NCI-H524 treated with DMSO at 0.1 percent for 48 hours (cell line): Measurements from ENCODE around the gene SELENON.

Experiments
- DNase-seq: peaks from one replicate; lab custom pipeline; 2025; lab: John Stamatoyannopoulos, UW

SELENON gene

GRCh38 chr1:25794325-25794724, 5.7 kb upstream of the SELENON start:
- DNase-seq = no peak

GRCh38 chr1:25795211-25795610, 4.8 kb upstream of the SELENON start:
- no peak for DNase-seq

GRCh38 chr1:25795946-25796810, 3.8 kb upstream of the SELENON start:
- no peak for DNase-seq

GRCh38 chr1:25796811-25797458, 3.1 kb upstream of the SELENON start:
- peak; percentile 15 for DNase-seq

GRCh38 chr1:25797939-25798338, 2.1 kb upstream of the SELENON start:
- DNase-seq = no peak

GRCh38 chr1:25798666-25799351, 1.2 kb upstream of the SELENON start:
- no peak for DNase-seq

GRCh38 chr1:25799352-25799934, 550 bp upstream of the SELENON start:
- no peak for DNase-seq

GRCh38 chr1:25800703-25801377, 847 bp downstream of the SELENON start:
- no peak for DNase-seq

GRCh38 chr1:25802915-25803314, 2.9 kb downstream of the SELENON start:
- DNase-seq = no peak

- no peak for DNase-seq
Measured at GRCh38 chr1:25803368-25803767, 3.4 kb downstream of the SELENON start.

- DNase-seq = no peak
Measured at GRCh38 chr1:25804244-25804963, 4.4 kb downstream of the SELENON start.

GRCh38 chr1:25804964-25805862, 5.2 kb downstream of the SELENON start:
- no peak for DNase-seq

- no peak for DNase-seq
Measured at GRCh38 chr1:25805863-25806225, 5.9 kb downstream of the SELENON start.

- DNase-seq = no peak
Measured at GRCh38 chr1:25806418-25806817, 6.4 kb downstream of the SELENON start.

GRCh38 chr1:25807480-25808390, 7.7 kb downstream of the SELENON start:
- no peak for DNase-seq

- DNase-seq = no peak
Measured at GRCh38 chr1:25808481-25809244, 8.7 kb downstream of the SELENON start.

GRCh38 chr1:25809283-25809926, 9.4 kb downstream of the SELENON start:
- DNase-seq = no peak

GRCh38 chr1:25809929-25810328, 9.9 kb downstream of the SELENON start:
- no peak for DNase-seq
